Smooth muscle cell (in vitro differentiated cells): ENCODE results near the gene ZBBX. TPM values are rescaled to one million over a fixed set of nuclear protein-coding genes. Genes with fewer than 3 reads are reported as not detected.
A peak's percentile ranks its signal among the peaks of the same experiment; 100 is the strongest.
"Not testable (repeated sequence)": the region's sequence is repeated elsewhere in the genome, so short reads cannot be mapped to it uniquely, and the experiment has no call there.

Experiments
- DNase-seq: peaks from one replicate; lab custom pipeline; 2025; ENCODE audit not compliant: unreplicated experiment; lab: John Stamatoyannopoulos, UW
- H2AFZ ChIP-seq: fragments of 200-600 bp; sonication (generic); 2 replicates; pipeline ENCODE4 v1.6.0; 2016; ENCODE audit warnings: antibody characterized with exemption, low read depth, mild to moderate bottlenecking
- H3F3A ChIP-seq: fragments of 200-600 bp; sonication (generic); 2 replicates; pipeline ENCODE4 v1.6.0; 2017; ENCODE audit warnings: antibody characterized with exemption, low read depth
- H3K27ac ChIP-seq: fragments of 200-600 bp; sonication (generic); 2 replicates; pipeline ENCODE4 v1.5.1; 2016; ENCODE audit warnings: low read depth, mild to moderate bottlenecking
- H3K27me3 ChIP-seq: fragments of 200-600 bp; sonication (generic); 2 replicates; pipeline ENCODE4 v1.6.1; 2016; ENCODE audit warnings: low read depth, mild to moderate bottlenecking
- H3K36me3 ChIP-seq: fragments of 200-600 bp; sonication (generic); 2 replicates; pipeline ENCODE4 v1.5.1; 2016; ENCODE audit warnings: low read depth
- H3K4me1 ChIP-seq: fragments of 200-600 bp; sonication (generic); 2 replicates; pipeline ENCODE4 v1.5.1; 2016; ENCODE audit warnings: low read depth
- H3K4me2 ChIP-seq: fragments of 200-600 bp; sonication (generic); 2 replicates; pipeline ENCODE4 v1.6.0; 2016; ENCODE audit warnings: mild to moderate bottlenecking
- H3K4me3 ChIP-seq: fragments of 200-600 bp; sonication (generic); 2 replicates; pipeline ENCODE4 v1.5.1; 2016; ENCODE audit warnings: mild to moderate bottlenecking
- H3K79me2 ChIP-seq: fragments of 200-600 bp; sonication (generic); 2 replicates; pipeline ENCODE4 v1.6.0; 2016; ENCODE audit warnings: low read depth, mild to moderate bottlenecking
- H3K9ac ChIP-seq: fragments of 200-600 bp; sonication (generic); 2 replicates; pipeline ENCODE4 v1.6.0; 2016; ENCODE audit warnings: low read depth
- H3K9me3 ChIP-seq: fragments of 200-600 bp; sonication (generic); replicated peaks from 2 replicates; pipeline ENCODE4 v1.5.1; 2016; ENCODE audit warnings: low read depth
- H4K20me1 ChIP-seq: fragments of 200-600 bp; sonication (generic); 2 replicates; pipeline ENCODE4 v1.6.0; 2016; ENCODE audit warnings: low read depth
- WGBS: methylation state at CpG from one replicate; pipeline ENCODE4 v1.1.7; 2016; ENCODE audit warnings: low lambda C conversion rate; 5-methylcytosine and 5-hydroxymethylcytosine counted together
- polyA plus RNA-seq: library from polyadenylated mRNA; unstranded; fragments of >200 nt; fragmentation: Nextera tagmentation; extraction: Ambion mirVana; gene quantifications from 2 replicates; pipeline ENCODE4 v1.2.1, GENCODE V29; 2016
- total RNA-seq: library from RNA; depleted of rRNA; stranded (reverse); fragments of >200 nt; gene quantifications from 2 replicates; pipeline ENCODE4 v1.2.3, GENCODE V29; 2014
- TF ChIP-seq, protein P1 (sequence below): fragments of 200-600 bp; sonication (generic); IDR thresholded peaks from 2 replicates; pipeline ENCODE4 v1.5.1; 2017; ENCODE audit warnings: borderline replicate concordance, mild to moderate bottlenecking, antibody characterized with exemption; ENCODE audit not compliant: insufficient read depth, poor library complexity, severe bottlenecking

The ZBBX gene, protein sequence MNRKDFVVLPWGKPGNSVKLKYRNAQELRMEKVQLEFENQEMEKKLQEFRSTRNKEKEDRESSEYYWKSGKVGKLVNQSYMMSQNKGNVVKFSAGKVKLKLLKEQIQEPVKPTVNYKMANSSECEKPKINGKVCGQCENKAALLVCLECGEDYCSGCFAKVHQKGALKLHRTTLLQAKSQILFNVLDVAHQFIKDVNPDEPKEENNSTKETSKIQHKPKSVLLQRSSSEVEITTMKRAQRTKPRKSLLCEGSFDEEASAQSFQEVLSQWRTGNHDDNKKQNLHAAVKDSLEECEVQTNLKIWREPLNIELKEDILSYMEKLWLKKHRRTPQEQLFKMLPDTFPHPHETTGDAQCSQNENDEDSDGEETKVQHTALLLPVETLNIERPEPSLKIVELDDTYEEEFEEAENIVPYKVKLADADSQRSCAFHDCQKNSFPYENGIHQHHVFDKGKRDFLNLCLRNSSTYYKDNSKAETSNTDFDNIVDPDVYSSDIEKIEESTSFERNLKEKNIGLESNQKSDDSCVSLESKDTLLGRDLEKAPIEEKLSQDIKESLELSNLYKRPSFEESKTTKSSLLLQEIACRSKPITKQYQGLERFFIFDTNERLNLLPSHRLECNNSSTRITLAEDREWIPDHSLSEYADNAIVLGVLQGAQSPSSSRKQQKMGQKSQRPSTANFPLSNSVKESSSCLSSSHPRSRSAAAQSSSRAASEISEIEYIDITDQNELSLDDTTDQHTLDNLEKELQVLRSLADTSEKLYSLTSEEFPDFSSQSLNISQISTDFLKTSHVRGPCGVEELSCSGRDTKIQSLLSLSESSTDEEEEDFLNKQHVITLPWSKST
- total RNA-seq (0.13 TPM in 1 of 2 replicates, not detected in the other), polyA plus RNA-seq (0.44 TPM in 1 of 2 replicates, not detected in the other)

- TF ChIP-seq, protein P1, sequence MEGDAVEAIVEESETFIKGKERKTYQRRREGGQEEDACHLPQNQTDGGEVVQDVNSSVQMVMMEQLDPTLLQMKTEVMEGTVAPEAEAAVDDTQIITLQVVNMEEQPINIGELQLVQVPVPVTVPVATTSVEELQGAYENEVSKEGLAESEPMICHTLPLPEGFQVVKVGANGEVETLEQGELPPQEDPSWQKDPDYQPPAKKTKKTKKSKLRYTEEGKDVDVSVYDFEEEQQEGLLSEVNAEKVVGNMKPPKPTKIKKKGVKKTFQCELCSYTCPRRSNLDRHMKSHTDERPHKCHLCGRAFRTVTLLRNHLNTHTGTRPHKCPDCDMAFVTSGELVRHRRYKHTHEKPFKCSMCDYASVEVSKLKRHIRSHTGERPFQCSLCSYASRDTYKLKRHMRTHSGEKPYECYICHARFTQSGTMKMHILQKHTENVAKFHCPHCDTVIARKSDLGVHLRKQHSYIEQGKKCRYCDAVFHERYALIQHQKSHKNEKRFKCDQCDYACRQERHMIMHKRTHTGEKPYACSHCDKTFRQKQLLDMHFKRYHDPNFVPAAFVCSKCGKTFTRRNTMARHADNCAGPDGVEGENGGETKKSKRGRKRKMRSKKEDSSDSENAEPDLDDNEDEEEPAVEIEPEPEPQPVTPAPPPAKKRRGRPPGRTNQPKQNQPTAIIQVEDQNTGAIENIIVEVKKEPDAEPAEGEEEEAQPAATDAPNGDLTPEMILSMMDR: peak; percentile 94
- Histone ChIP-seq H3K9me3 (no peaks in the 10 kb centered on the region), H2AFZ (peak within 1 kb of the TSS; percentile 73), H3K4me1 (no peaks in the 10 kb centered on the region), H3K9ac (no peak within 1 kb of the TSS), H3F3A (no peaks in the 10 kb centered on the region), H4K20me1 (no peaks in the 10 kb centered on the region), H3K27me3 (no peaks in the 10 kb centered on the region), H3K4me2 (peak within 1 kb of the TSS; percentile 84), H3K36me3 (no peaks in the 10 kb centered on the region), H3K4me3 (peak within 1 kb of the TSS; percentile 59), H3K27ac (no peak within 1 kb of the TSS), H3K79me2 (no peaks in the 10 kb centered on the region)
- WGBS: 1% methylated on average over 28 of the region's 28 CpGs
- DNase-seq: peak; percentile 72
These were observed at the start of gene ZBBX for GRCh38 chr3:167380004-167380689. Gene ZBBX (minus strand): TSS chr3:167380297. CDS start chr3:167372901, 7,396 bp downstream.

DNA sequence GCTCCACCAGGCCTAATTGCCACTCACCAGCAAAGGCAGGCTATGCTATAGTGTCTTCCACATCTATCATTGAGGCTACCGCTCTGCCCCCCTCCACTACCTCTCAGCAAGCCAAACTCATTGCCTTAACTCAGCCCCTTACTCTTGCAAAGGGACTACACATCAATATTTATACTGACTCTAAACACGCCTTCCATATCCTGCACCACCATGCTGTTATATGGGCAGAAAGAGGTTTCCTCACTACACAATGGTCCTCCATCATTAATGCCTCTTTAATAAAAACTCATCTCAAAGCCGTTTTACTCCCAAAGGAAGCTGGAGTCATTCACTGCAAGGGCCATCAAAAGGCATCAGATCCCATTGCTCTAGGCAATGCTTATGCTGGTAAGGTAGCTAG, 46.9 kb upstream of the ZBBX start:
- H3K27me3 ChIP-seq, H2AFZ ChIP-seq, H3K4me1 ChIP-seq, H3K9me3 ChIP-seq, H3K4me2 ChIP-seq, H3K27ac ChIP-seq, H3F3A ChIP-seq, H3K4me3 ChIP-seq, H3K9ac ChIP-seq, H4K20me1 ChIP-seq, H3K36me3 ChIP-seq, DNase-seq, H3K79me2 ChIP-seq: not testable (repeated sequence)
- 97% methylated on average over 3 of the region's 3 CpGs for WGBS

GRCh38 chr3:167422396-167422795, 42.3 kb upstream of the ZBBX start:
- H3K27me3 ChIP-seq, H3K79me2 ChIP-seq, H3K4me3 ChIP-seq, H3K4me2 ChIP-seq, H3F3A ChIP-seq, H3K27ac ChIP-seq, H2AFZ ChIP-seq, H3K9me3 ChIP-seq, H3K4me1 ChIP-seq, H3K9ac ChIP-seq, H4K20me1 ChIP-seq, H3K36me3 ChIP-seq, DNase-seq: not testable (repeated sequence)
- 79% methylated on average over 4 of the region's 4 CpGs for WGBS

GRCh38 chr3:167409611-167410010, 29.5 kb upstream of the ZBBX start:
- no peaks in the 10 kb centered on the region for H3F3A ChIP-seq
- H4K20me1 ChIP-seq: no peaks in the 10 kb centered on the region
- no peak for DNase-seq
- no peaks in the 10 kb centered on the region for H3K79me2 ChIP-seq
- WGBS: 66% methylated on average over 1 of the region's 1 CpG
- no peaks in the 10 kb centered on the region for H3K36me3 ChIP-seq
- H3K9me3 ChIP-seq: no peaks in the 10 kb centered on the region
- H3K27ac ChIP-seq: no peak overlapping the region
- no peaks in the 10 kb centered on the region for H3K4me1 ChIP-seq
- TF ChIP-seq, protein P1: no peak
- H3K27me3 ChIP-seq: no peaks in the 10 kb centered on the region
- H3K4me2 ChIP-seq: no peak overlapping the region
- H2AFZ ChIP-seq: no peak overlapping the region
- H3K9ac ChIP-seq: no peak overlapping the region
- H3K4me3 ChIP-seq: no peak overlapping the region
